ENCODE data around the gene FASLG.

Gene FASLG

DNA sequence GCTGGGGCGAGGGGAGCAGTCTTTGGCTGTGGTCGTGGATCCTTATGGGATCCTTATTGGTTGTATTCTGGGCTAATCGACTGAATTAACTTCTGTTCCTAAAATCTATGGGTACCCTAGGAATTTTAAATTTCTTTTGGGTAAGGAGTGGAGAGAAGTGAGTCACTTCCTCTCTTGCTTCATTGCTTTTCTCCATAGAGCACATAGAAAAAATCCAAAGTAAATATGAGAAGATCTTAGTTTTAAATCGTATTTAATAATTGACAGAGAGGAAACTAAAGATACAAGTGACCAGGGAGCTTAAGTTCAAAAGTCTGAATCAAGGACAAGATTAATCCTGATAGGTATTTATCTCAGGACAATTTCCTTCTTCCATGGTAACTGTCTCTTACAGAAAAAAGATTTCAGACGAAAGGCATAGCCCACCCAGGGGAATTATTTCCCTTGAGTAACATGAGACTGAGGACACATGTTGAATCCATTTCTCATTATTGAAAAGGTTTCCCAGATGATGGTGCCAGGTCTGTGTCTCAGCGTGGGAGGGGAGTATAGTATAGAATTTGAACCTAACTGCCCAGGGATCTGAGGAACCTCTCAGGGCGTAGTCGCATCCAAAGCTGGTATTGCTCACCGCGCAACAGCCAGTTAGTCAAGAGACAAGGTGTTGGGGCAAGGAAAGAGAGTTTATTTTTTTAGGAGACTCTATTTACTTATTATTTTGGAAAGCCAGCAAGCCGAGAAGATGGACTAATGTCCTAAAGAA is 28.7 kb upstream of the FASLG start:
- H3K4me3 ChIP-seq (ENCODE audit: low read depth, low read length): no peak overlapping the region
- peak; percentile 46 for DNase-seq (ENCODE audit: low read depth, low spot score)
- TF ChIP-seq, protein P1, sequence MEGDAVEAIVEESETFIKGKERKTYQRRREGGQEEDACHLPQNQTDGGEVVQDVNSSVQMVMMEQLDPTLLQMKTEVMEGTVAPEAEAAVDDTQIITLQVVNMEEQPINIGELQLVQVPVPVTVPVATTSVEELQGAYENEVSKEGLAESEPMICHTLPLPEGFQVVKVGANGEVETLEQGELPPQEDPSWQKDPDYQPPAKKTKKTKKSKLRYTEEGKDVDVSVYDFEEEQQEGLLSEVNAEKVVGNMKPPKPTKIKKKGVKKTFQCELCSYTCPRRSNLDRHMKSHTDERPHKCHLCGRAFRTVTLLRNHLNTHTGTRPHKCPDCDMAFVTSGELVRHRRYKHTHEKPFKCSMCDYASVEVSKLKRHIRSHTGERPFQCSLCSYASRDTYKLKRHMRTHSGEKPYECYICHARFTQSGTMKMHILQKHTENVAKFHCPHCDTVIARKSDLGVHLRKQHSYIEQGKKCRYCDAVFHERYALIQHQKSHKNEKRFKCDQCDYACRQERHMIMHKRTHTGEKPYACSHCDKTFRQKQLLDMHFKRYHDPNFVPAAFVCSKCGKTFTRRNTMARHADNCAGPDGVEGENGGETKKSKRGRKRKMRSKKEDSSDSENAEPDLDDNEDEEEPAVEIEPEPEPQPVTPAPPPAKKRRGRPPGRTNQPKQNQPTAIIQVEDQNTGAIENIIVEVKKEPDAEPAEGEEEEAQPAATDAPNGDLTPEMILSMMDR (IDR thresholded peaks at IDR 0.05; ENCODE audit: low read depth, low read length): no peak
- in situ Hi-C loops (cut with HindIII; ENCODE audit: low sequenced_read_pairs): no loop called here

DNA sequence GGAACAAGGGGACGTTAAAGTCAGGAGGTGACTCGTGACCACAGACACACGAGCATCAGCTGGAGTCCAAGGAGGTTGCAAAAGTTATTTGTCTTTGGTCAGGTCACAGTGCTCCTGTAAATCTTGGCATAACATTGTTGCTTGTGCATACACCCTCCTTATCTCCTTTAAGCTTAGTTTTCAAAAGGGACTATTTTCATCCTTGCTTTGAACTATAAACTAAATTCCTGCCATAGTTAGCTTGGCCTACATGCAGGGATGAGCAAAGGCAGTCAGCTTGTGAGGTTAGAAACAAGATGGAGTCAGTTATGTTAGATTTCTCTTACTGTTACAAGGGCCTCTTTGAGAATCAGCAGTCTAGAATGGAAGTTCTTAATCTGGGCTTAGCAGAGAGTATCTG is 28.0 kb upstream of the FASLG start:
- TF ChIP-seq, protein P1 (IDR thresholded peaks at IDR 0.05; ENCODE audit: low read depth, low read length): no peak
- no peak overlapping the region for H3K4me3 ChIP-seq (ENCODE audit: low read depth, low read length)
- in situ Hi-C loops (cut with HindIII; ENCODE audit: low sequenced_read_pairs): no loop called here
- DNase-seq (ENCODE audit: low read depth, low spot score): no peak

DNA sequence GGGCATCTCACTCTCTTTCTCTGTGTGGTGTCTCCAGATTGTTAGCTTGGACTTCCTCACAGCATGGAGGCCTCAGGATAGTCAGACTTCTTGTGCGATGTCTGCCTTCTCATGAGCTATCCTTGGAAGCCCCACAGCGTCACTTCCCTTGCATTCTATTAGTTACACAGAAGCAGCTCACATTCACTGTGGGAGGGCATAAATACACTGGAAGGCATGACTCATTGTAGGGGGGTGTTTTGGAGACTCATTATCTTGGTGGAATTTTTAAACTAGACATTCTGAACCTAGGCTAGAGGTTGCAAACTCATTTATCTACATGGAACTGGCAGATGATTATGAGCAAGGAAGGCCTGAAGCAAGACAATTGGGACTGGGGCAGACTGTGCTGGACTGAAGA is 21.4 kb upstream of the FASLG start:
- peak; percentile 90 for DNase-seq (ENCODE audit: low read depth, low spot score)
- in situ Hi-C loops (cut with HindIII; ENCODE audit: low sequenced_read_pairs): no loop called here
- no peak overlapping the region for H3K4me3 ChIP-seq (ENCODE audit: low read depth, low read length)
- TF ChIP-seq, protein P1 (IDR thresholded peaks at IDR 0.05; ENCODE audit: low read depth, low read length): no peak

DNA sequence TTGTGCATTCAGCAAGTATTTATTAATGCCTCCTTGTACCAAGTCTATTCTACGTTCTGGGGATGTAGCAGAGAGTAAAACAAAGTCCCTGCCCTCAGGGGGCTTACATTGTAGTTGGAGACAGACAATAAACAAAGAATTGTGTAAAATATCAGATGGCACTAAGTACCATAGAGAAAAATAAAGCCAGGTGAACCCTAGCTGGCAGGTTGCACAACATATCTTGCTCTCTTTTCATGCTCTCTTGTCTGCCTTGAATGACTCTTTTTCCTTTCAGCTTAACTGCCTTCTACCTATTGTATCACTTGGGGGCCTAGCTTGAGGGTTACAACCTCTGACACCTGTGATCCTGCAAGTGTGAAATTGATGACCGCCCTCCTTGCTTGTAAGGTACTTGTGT is 20.7 kb upstream of the FASLG start:
- TF ChIP-seq, protein P1 (IDR thresholded peaks at IDR 0.05; ENCODE audit: low read depth, low read length): no peak
- no peak for DNase-seq (ENCODE audit: low read depth, low spot score)
- H3K4me3 ChIP-seq (ENCODE audit: low read depth, low read length): no peak overlapping the region
- in situ Hi-C loops (cut with HindIII; ENCODE audit: low sequenced_read_pairs): no loop called here

DNA sequence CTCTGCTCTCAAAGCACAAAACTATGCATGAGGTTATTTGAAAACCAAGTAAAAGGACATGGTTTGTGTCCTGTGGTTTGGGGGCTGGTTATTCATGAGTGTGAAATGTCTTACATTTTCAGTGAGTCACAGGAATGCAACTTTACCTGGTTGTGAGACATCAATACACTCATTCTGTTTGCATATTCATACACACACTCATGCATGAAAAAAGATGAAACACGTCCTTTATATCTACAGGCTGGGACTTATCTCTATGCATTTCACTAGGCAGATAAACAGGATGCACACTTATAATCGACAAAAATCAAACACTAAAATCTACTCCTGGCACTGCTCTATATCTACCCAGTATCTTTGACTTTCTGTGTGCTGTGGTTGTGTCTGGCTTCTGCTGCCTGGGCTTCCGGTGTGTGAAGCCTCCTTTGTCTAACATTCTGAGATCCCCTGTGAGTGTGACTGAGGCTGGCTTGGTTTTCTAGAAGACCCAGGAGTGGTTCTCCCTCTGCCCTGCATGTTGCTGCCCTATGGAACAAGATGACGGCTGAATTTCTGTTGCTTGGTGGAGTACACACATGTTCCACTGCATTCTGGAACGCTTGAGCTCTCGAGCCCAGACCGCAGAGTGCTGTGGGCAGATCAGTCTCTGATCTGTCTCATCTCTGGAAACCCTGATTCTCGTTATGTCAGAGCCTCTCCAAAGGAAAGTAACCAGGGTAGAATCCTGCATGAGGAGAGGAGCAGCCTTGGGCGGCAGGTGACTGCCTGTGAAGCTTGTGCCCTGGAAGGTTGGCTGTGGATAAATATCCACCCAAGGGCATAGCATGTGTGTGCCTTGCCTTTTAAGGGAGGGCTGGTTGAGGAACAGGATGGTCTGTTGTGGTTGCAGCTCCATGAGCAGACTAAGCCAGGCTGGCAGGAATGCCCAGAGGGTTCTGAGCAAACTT is 19.7 kb upstream of the FASLG start:
- H3K4me3 ChIP-seq (ENCODE audit: low read depth, low read length): no peak overlapping the region
- in situ Hi-C loops (cut with HindIII; ENCODE audit: low sequenced_read_pairs): no loop called here

DNA sequence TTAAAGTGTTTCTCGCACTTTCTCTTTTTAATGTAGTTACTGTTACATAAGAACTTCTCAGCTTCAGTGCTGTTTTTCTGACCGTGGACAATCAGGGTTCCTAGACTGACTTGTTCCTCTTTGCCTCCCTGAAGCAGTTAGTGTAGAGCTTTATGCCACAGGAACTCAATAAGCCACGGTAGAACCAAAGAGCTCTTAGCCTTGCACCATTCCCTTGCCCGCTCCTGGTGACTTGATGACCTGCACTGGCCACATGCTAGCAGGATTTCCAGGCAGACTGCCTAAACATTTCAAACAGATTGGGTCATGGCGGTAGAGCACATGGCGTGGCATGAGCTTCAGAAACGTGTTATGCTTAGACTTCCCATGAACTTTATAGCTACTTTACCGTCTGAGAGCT is 18.8 kb upstream of the FASLG start:
- TF ChIP-seq, protein P1 (IDR thresholded peaks at IDR 0.05; ENCODE audit: low read depth, low read length): no peak
- H3K4me3 ChIP-seq (ENCODE audit: low read depth, low read length): no peak overlapping the region
- peak; percentile 43 for DNase-seq (ENCODE audit: low read depth, low spot score)
- in situ Hi-C loops (cut with HindIII; ENCODE audit: low sequenced_read_pairs): no loop called here

More for the DNA sequence above, 19.7 kb upstream of the FASLG start:
- DNase-seq (ENCODE audit: low read depth, low spot score): peak; percentile 96
- TF ChIP-seq, protein P1 (IDR thresholded peaks at IDR 0.05; ENCODE audit: low read depth, low read length): no peak
